Upper lobe of left lung (tissue), 4 donors: ENCODE data around the gene VDR.

Source experiments
- POLR2A ChIP-seq, 4 donors: fragments of 450-650 bp; IDR thresholded peaks; one replicate each; pipeline ENCODE4 v1.5.1; 2016 to 2017; ENCODE audit warnings: antibody characterized with exemption in 4 of 4, mild to moderate bottlenecking in 2 of 4
- TF ChIP-seq, protein P1 (sequence below), 6 experiments: fragments of 450-650 bp in 4 of 6; fragments of 200-600 bp in 2 of 6; sonication (generic) in 2 of 6; IDR thresholded peaks; one replicate each; pipeline ENCODE4 v1.5.1; 2016 to 2019; ENCODE audit warnings: antibody characterized with exemption in 6 of 6

GRCh38 chr12:47884501-47884900 lies 20.3 kb downstream of the VDR start:
- no peak for TF ChIP-seq POLR2A (IDR thresholded peaks at IDR 0.05)
- TF ChIP-seq, protein P1, sequence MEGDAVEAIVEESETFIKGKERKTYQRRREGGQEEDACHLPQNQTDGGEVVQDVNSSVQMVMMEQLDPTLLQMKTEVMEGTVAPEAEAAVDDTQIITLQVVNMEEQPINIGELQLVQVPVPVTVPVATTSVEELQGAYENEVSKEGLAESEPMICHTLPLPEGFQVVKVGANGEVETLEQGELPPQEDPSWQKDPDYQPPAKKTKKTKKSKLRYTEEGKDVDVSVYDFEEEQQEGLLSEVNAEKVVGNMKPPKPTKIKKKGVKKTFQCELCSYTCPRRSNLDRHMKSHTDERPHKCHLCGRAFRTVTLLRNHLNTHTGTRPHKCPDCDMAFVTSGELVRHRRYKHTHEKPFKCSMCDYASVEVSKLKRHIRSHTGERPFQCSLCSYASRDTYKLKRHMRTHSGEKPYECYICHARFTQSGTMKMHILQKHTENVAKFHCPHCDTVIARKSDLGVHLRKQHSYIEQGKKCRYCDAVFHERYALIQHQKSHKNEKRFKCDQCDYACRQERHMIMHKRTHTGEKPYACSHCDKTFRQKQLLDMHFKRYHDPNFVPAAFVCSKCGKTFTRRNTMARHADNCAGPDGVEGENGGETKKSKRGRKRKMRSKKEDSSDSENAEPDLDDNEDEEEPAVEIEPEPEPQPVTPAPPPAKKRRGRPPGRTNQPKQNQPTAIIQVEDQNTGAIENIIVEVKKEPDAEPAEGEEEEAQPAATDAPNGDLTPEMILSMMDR (IDR thresholded peaks at IDR 0.05): no peak
